ENCODE measurements around the gene GALNT10. TPM values are rescaled to one million over a fixed set of nuclear protein-coding genes. Genes with fewer than 3 reads are reported as not detected.

The GALNT10 gene
- polyA plus RNA-seq, 2 of the 4 experiments (the other 2 are of a cell fraction): 110 to 156 TPM

DNA sequence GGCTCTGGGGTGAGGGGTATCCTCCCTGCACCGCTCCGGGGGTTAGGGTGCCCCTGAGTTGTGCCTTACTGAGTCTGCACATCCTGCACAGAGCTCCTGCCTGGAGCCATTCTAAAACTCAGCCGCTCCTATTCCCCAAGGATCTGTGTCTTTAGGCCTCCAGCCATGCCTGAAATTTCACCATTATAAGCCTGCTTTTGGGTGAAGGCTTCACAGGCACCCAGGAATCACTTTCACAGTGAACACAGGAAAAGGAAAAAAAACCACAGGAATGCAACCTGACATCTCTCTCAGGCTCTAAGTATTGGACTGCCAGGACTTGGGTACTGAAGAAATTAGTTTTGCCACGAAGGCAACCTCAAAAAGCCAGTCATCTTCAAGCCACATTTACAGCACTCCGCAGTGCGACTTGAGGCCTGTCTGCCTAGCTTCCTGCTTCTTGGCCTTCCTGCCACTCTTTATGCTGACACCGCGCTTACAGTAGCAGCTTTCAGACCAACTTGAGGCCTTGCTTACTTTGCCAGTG is 30.9 kb downstream of the GALNT10 start:
- POLR2A ChIA-PET: interaction anchor here (1.0 kb wide), 1 partner anchor 24 kb away, joined by 3 read pairs; no protein-coding TSS in a partner anchor

DNA sequence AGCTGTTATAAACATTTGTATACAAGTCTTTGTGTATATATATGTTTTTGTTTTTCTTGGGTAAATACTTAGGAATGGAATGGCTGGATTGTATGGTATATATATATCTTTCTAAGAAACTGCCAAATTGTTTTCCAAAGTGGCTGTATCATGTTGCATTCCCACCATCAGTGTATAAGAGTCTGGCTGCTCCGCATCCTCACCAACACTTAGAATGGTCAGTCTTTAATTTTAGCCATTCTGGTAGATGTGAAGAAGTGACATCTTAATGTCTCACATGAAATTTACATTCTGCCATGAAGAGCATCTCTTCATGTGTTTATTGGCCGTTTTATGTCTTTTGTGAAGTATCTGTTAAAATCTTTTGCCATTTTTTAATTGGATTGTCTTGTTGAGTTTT is 31.9 kb downstream of the GALNT10 start:
- Histone ChIP-seq H3K4me2 (no peak overlapping the region), H3K27ac (no peak overlapping the region), H3K4me1 (peaks cover 32% of the 10 kb centered on the region), H3K4me3 (no peak overlapping the region), H3K9me3 (peaks cover 8% of the 10 kb centered on the region; the same call in 2 of the 3 replicates)
- ATAC-seq (no peak), DNase-seq (ENCODE audit: low read depth in 1 of 2, low spot score in 1 of 2) (no peak), FAIRE-seq (no peak)
- ChIA-PET CTCF (interaction anchor here (1.6 kb wide), 1 partner anchor 10 kb away, joined by 4 read pairs; no protein-coding TSS in a partner anchor), POLR2A (no interaction called here)
- no peak for TF ChIP-seq ZSCAN20 (CRISPR knock-in tag; IDR thresholded peaks at IDR 0.05)
- peak; percentile 71 for TF ChIP-seq ZFP36 (IDR thresholded peaks at IDR 0.05; ENCODE audit: borderline replicate concordance, partially characterized antibody)
- TF ChIP-seq BCL3 (IDR thresholded peaks at IDR 0.05): no peak
- no peak for TF ChIP-seq RFX5 (IDR thresholded peaks at IDR 0.05)
- no peak for TF ChIP-seq NR3C1 (IDR thresholded peaks at IDR 0.05)
- WGBS (ENCODE audit: missing lambda C conversion rate): 94% methylated on average over 2 of the region's 2 CpGs

More for the DNA sequence above, 30.9 kb downstream of the GALNT10 start:
- peak; percentile 57 for TF ChIP-seq MAFK (IDR thresholded peaks at IDR 0.05; ENCODE audit: partially characterized antibody)
- TF ChIP-seq, protein P1, sequence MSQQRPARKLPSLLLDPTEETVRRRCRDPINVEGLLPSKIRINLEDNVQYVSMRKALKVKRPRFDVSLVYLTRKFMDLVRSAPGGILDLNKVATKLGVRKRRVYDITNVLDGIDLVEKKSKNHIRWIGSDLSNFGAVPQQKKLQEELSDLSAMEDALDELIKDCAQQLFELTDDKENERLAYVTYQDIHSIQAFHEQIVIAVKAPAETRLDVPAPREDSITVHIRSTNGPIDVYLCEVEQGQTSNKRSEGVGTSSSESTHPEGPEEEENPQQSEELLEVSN (IDR thresholded peaks at IDR 0.05; ENCODE audit: borderline replicate concordance, low read depth): 0 out of 2 replicates have a peak, but pooled peaks have one; percentile 15
- TF ChIP-seq NR3C1 (IDR thresholded peaks at IDR 0.05): no peak
- peak in 1 of 2 experiments; percentile 30; a peak in 3 of 6 replicates for ATAC-seq
- CTCF ChIA-PET: interaction anchor here (0.7 to 1.6 kb wide), 5 partner anchors 9 to 38 kb away, joined by 3 to 4 read pairs (median 4); partner anchors contain the start of gene GALNT10
- WGBS (ENCODE audit: missing lambda C conversion rate): 80% methylated on average over 7 of the region's 8 CpGs
- Histone ChIP-seq H3K4me2 (peak overlapping the region; percentile 59), H3K27ac (peak overlapping the region; percentile 58 to 80), H3K9me3 (no peaks in the 10 kb centered on the region), H3K4me3 (no peak overlapping the region), H3K4me1 (peaks cover 41% of the 10 kb centered on the region)
- DNase-seq (ENCODE audit: low read depth in 1 of 2, low spot score in 1 of 2): no peak
- no peak for FAIRE-seq

DNA sequence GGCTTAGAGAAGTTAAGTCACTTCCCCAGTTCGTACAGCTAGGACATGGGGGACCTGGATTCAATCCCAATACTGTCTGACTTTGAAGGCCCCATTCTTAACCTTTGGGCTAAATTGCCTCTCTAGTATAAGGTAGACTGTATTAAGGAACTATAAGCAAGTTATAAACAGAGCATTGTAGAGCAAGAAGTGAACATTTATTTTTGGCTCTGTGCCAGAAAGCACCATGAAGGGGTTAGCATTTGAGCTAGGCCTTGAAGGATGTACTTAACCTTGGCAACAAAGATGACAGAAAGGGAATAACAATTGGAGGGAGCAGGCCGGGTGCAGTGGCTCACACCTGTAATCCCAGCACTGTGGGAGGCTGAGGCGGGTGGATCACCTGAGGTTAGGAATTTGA is 32.8 kb downstream of the GALNT10 start:
- no peak overlapping the region for H3K4me2 ChIP-seq
- H3K27ac ChIP-seq: no peak overlapping the region; a peak in 1 of 6 replicates
- ChIA-PET CTCF (interaction anchor here (1.0 kb wide), 1 partner anchor 33 kb away, joined by 4 read pairs; the partner anchor contains the start of gene GALNT10), POLR2A (no interaction called here)
- no peak overlapping the region for H3K4me3 ChIP-seq
- H3K4me1 ChIP-seq: peaks cover 32% of the 10 kb centered on the region
- H3K9me3 ChIP-seq: peaks cover 12% of the 10 kb centered on the region; the same call in 2 of the 3 replicates
- ATAC-seq (no peak), DNase-seq (ENCODE audit: low read depth in 1 of 2, low spot score in 1 of 2) (no peak), FAIRE-seq (no peak)
- 90% methylated on average over 3 of the region's 3 CpGs for WGBS (ENCODE audit: missing lambda C conversion rate)
- TF ChIP-seq JUNB (IDR thresholded peaks at IDR 0.05) (no peak), FOXS1 (CRISPR knock-in tag; IDR thresholded peaks at IDR 0.05) (no peak), ZSCAN20 (CRISPR knock-in tag; IDR thresholded peaks at IDR 0.05) (no peak), RARB (CRISPR knock-in tag; IDR thresholded peaks at IDR 0.05) (no peak), KDM1A (IDR thresholded peaks at IDR 0.05; ENCODE audit: low read depth) (no peak), POLR2AphosphoS2 (conservative IDR thresholded peaks at IDR 0.05; ENCODE audit: low read length) (no peak), ZFP36 (IDR thresholded peaks at IDR 0.05; ENCODE audit: borderline replicate concordance, partially characterized antibody) (no peak), POLR2A (IDR thresholded peaks at IDR 0.05; ENCODE audit: low read length) (no peak), EHF (CRISPR knock-in tag; IDR thresholded peaks at IDR 0.05) (no peak), MAX (IDR thresholded peaks at IDR 0.05) (no peak), EP300 (IDR thresholded peaks at IDR 0.05) (no peak), KDM5A (IDR thresholded peaks at IDR 0.05) (no peak), ZNF302 (CRISPR knock-in tag; IDR thresholded peaks at IDR 0.05) (no peak), NR3C1 (IDR thresholded peaks at IDR 0.05) (no peak), HES2 (IDR thresholded peaks at IDR 0.05) (no peak), RNF2 (IDR thresholded peaks at IDR 0.05; ENCODE audit: borderline replicate concordance, low read depth) (no peak), ZC3H11A (IDR thresholded peaks at IDR 0.05) (no peak), MYC (IDR thresholded peaks at IDR 0.05; ENCODE audit: borderline replicate concordance, low read length) (no peak)
- TF ChIP-seq, protein P2, sequence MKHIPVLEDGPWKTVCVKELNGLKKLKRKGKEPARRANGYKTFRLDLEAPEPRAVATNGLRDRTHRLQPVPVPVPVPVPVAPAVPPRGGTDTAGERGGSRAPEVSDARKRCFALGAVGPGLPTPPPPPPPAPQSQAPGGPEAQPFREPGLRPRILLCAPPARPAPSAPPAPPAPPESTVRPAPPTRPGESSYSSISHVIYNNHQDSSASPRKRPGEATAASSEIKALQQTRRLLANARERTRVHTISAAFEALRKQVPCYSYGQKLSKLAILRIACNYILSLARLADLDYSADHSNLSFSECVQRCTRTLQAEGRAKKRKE (CRISPR knock-in tag; IDR thresholded peaks at IDR 0.05; ENCODE audit: low read depth): no peak
- TF ChIP-seq, protein P3, sequence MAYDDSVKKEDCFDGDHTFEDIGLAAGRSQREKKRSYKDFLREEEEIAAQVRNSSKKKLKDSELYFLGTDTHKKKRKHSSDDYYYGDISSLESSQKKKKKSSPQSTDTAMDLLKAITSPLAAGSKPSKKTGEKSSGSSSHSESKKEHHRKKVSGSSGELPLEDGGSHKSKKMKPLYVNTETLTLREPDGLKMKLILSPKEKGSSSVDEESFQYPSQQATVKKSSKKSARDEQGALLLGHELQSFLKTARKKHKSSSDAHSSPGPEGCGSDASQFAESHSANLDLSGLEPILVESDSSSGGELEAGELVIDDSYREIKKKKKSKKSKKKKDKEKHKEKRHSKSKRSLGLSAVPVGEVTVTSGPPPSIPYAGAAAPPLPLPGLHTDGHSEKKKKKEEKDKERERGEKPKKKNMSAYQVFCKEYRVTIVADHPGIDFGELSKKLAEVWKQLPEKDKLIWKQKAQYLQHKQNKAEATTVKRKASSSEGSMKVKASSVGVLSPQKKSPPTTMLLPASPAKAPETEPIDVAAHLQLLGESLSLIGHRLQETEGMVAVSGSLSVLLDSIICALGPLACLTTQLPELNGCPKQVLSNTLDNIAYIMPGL (CRISPR knock-in tag; IDR thresholded peaks at IDR 0.05; ENCODE audit: borderline replicate concordance): no peak
